ENCODE data around the gene GREB1L. TPM values are rescaled to one million over a fixed set of nuclear protein-coding genes. Genes with fewer than 3 reads are reported as not detected.

GREB1L gene
- total and polyA plus RNA-seq, 2 donors (not counting 1 experiment from before 2014, with no cell fraction given): 0.33 to 0.41 TPM

GRCh38 chr18:21344860-21345259 is 102.8 kb downstream of the GREB1L start:
- no peaks in the 10 kb centered on the region for H3K4me1 ChIP-seq (ENCODE audit: control insufficient read depth, extremely low read depth, insufficient read depth, low read length)
- no peaks in the 10 kb centered on the region for H3K79me2 ChIP-seq (ENCODE audit: control insufficient read depth, insufficient read depth, low read length)
- TF ChIP-seq EZH2 (IDR thresholded peaks at IDR 0.05; ENCODE audit: low read length, missing control alignments): no peak
- TF ChIP-seq CTCF (conservative IDR thresholded peaks at IDR 0.05 in 1 of 2, IDR thresholded peaks at IDR 0.05 in 1 of 2; ENCODE audit: low read depth in 1 of 2, low read length in 2 of 2): no peak
- no peaks in the 10 kb centered on the region for H3K9me3 ChIP-seq (ENCODE audit: control insufficient read depth, insufficient read depth, low read depth, low read length)
- no peak overlapping the region for H3K27ac ChIP-seq (ENCODE audit: insufficient read depth, low read length)
- H3K36me3 ChIP-seq (ENCODE audit: control insufficient read depth, insufficient read depth, low read length): no peaks in the 10 kb centered on the region
- no peaks in the 10 kb centered on the region for H4K20me1 ChIP-seq (ENCODE audit: control insufficient read depth, extremely low read depth, insufficient read depth, low read length)
- no peaks in the 10 kb centered on the region for H3K27me3 ChIP-seq (ENCODE audit: control insufficient read depth, insufficient read depth, low read length)
- DNase-seq (ENCODE audit: low read depth in 2 of 2): no peak
- H3K4me2 ChIP-seq (ENCODE audit: extremely low read depth, insufficient read depth, low read length): no peak overlapping the region
- H3K4me3 ChIP-seq (replicated peaks in 1 of 4; ENCODE audit: control extremely low read depth in 1 of 4, insufficient read depth in 1 of 4, low read depth in 3 of 4, low read length in 4 of 4): no peak overlapping the region
- no peak overlapping the region for H3K9ac ChIP-seq (ENCODE audit: insufficient read depth, low read length)
- H2AFZ ChIP-seq (ENCODE audit: low read length): no peak overlapping the region

- TF ChIP-seq EZH2 (IDR thresholded peaks at IDR 0.05; ENCODE audit: low read length, missing control alignments): no peak
- no peak for TF ChIP-seq CTCF (conservative IDR thresholded peaks at IDR 0.05 in 1 of 2, IDR thresholded peaks at IDR 0.05 in 1 of 2; ENCODE audit: low read depth in 1 of 2, low read length in 2 of 2)
These were observed 103.8 kb downstream of the GREB1L start for GRCh38 chr18:21345840-21346239.

GRCh38 chr18:21359746-21360145 is 117.7 kb downstream of the GREB1L start:
- Histone ChIP-seq H3K9ac (ENCODE audit: insufficient read depth, low read length) (no peak overlapping the region), H3K9me3 (ENCODE audit: control insufficient read depth, insufficient read depth, low read depth, low read length) (no peaks in the 10 kb centered on the region)

More at GRCh38 chr18:21345840-21346239, 103.8 kb downstream of the GREB1L start:
- Histone ChIP-seq H3K9me3 (ENCODE audit: control insufficient read depth, insufficient read depth, low read depth, low read length) (no peaks in the 10 kb centered on the region), H2AFZ (ENCODE audit: low read length) (no peak overlapping the region), H3K4me3 (replicated peaks in 1 of 4; ENCODE audit: control extremely low read depth in 1 of 4, insufficient read depth in 1 of 4, low read depth in 3 of 4, low read length in 4 of 4) (no peak overlapping the region), H3K36me3 (ENCODE audit: control insufficient read depth, insufficient read depth, low read length) (no peaks in the 10 kb centered on the region), H3K4me1 (ENCODE audit: control insufficient read depth, extremely low read depth, insufficient read depth, low read length) (no peaks in the 10 kb centered on the region), H3K27me3 (ENCODE audit: control insufficient read depth, insufficient read depth, low read length) (no peaks in the 10 kb centered on the region), H3K9ac (ENCODE audit: insufficient read depth, low read length) (no peak overlapping the region), H4K20me1 (ENCODE audit: control insufficient read depth, extremely low read depth, insufficient read depth, low read length) (no peaks in the 10 kb centered on the region), H3K27ac (ENCODE audit: insufficient read depth, low read length) (no peak overlapping the region), H3K4me2 (ENCODE audit: extremely low read depth, insufficient read depth, low read length) (no peak overlapping the region), H3K79me2 (ENCODE audit: control insufficient read depth, insufficient read depth, low read length) (no peaks in the 10 kb centered on the region)
- peak in 1 of 2 donors; percentile 45 for DNase-seq (ENCODE audit: low read depth in 2 of 2)

More at GRCh38 chr18:21359746-21360145, 117.7 kb downstream of the GREB1L start:
- Histone ChIP-seq H3K4me1 (ENCODE audit: control insufficient read depth, extremely low read depth, insufficient read depth, low read length) (no peaks in the 10 kb centered on the region), H3K27me3 (ENCODE audit: control insufficient read depth, insufficient read depth, low read length) (peaks cover 3% of the 10 kb centered on the region), H3K36me3 (ENCODE audit: control insufficient read depth, insufficient read depth, low read length) (no peaks in the 10 kb centered on the region), H3K4me2 (ENCODE audit: extremely low read depth, insufficient read depth, low read length) (no peak overlapping the region), H4K20me1 (ENCODE audit: control insufficient read depth, extremely low read depth, insufficient read depth, low read length) (no peaks in the 10 kb centered on the region), H3K4me3 (replicated peaks in 1 of 4; ENCODE audit: control extremely low read depth in 1 of 4, insufficient read depth in 1 of 4, low read depth in 3 of 4, low read length in 4 of 4) (no peak overlapping the region), H3K27ac (ENCODE audit: insufficient read depth, low read length) (no peak overlapping the region), H2AFZ (ENCODE audit: low read length) (no peak overlapping the region), H3K79me2 (ENCODE audit: control insufficient read depth, insufficient read depth, low read length) (no peaks in the 10 kb centered on the region)
- TF ChIP-seq CTCF (conservative IDR thresholded peaks at IDR 0.05 in 1 of 2, IDR thresholded peaks at IDR 0.05 in 1 of 2; ENCODE audit: low read depth in 1 of 2, low read length in 2 of 2) (no peak), EZH2 (IDR thresholded peaks at IDR 0.05; ENCODE audit: low read length, missing control alignments) (no peak)
- DNase-seq (ENCODE audit: low read depth in 2 of 2): no peak

Data from fibroblast of lung (primary cell).